Pons (tissue), 1 donor: ENCODE data around the gene RGS11.

Experiments
- DNase-seq: peaks from one replicate; pipeline ENCODE4 v3.0.0-alpha.2; 2016; ENCODE audit warnings: low spot score

Gene RGS11

DNA sequence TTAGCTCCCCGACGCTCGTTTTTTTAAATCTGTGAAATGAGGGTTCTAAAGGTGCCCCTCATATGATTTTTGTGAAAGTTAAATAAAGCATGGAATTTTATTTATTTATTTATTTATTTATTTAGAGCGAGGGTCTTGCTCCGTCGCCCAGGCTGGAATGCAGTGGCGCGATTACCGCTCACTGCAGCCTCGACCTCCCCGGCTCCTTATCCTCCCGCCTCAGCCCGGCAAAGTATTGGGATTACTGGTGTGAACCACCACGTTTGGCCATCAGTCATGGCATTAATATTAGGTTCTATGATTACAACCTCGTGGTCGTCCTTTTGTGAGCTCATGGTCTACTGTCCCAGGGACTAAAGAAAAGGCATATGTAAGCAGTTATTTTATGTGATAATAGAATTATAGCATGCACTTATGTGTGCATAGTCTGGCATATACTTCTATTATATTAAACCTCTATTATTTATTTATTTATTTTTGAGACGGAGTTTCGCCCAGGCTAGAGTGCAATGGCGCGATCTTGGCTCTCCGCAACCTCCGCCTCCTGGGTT is 45.9 kb downstream of the RGS11 start:
- no peak for DNase-seq

DNA sequence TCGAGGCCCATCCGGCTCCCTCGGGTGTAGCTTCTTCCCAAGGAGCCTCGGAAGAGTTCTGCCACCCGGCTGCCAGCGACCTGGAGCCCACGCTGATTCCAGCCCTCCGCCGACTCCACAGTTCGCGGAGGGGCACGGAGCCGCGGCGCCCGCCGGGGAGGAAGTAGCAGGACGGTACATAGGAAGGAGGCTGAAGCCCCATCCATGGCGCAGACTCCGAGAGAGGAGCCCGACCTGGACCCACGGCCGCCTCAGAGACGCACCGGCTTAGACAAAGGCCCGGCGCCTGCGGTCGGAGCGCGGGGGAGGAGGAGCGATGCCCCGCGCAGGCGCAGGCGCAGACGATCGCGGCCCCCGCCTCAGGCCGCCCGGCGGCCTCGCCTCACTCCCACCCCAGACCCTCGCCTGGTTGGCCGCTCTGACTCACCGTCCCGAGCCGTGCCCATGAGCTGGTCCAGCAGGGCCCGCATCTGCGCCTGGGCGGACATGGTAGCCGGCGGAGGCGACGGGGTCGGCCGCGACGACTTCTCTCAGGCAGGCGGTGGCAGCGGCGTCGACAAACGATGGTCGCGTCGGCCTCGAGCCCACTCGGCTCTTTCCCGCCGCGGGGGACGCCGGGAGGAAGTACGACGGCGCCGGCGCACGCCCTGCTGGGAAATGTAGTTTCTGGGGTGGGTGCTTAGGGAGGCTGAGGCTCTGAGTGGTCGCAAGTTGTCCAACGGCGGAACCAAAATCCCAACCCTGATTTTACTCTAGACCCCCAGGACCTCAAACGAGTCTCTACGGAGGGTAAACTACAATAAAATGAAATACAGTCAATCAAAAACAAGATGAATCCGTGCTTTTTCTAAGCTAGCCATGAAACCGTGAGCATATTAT is 46.7 kb downstream of the RGS11 start, which contains the start of gene LUC7L:
LUC7L (minus strand) TSS at position 598 of the 879 bp plus-strand sequence; CDS start at position 488, 110 bp downstream.
- peak; percentile 86 for DNase-seq

DNA sequence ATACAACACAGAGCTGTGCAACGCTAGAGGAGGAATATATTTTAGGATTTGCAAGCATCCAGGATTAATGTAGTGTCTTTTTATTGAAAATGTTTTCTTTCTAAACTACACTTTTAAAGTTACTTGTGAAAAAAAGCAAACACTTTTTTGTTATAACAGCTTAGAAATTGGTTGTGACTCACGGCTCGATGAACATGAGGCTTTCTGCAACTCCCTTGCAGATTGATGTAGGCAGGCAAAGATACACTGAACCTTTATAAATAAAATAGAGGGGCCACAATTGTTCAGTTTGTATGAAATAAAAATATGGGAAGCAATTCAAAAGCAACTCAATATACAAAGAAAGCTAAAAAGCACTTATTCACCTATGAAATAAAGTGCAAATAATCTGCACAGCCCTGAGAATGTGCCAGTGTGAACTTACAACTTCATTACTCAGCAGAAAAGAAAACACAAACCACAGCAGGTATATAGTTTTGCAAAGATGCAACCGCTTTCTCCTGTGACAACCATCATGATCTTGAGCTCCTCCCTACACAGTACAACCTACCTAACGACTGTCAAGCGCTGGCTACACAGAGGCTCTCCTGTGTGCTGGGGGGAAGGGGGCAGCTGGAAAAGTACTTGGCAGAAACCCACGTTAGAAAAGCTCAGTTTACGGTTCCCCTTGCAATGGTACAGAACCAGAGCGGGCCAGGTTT is 47.4 kb downstream of the RGS11 start:
- no peak for DNase-seq

DNA sequence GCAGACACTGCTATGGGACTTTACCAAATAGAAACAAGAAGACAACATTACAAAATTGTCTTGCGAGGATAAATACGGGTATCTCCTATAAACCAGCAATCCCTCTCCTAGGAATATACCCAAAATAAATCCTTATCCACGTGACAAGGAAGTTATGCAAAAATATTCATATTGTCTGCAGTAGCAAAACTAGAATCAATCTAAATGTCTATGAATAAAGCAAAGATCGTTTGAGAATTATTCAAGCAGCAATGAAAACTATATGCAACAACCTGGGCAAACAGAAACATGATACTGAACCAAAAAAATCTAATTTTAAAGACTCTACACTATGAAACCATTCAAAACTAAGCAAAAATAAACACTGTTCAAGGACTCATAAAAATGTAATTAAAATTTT is 55.7 kb downstream of the RGS11 start:
- DNase-seq: no peak
